Vagina (tissue), 2 donors: ENCODE data around the gene DNAH8.

ENCODE experiments used
- POLR2A ChIP-seq, 2 donors: fragments of 450-650 bp; IDR thresholded peaks; one replicate each; pipeline ENCODE4 v1.6.1; 2017; ENCODE audit warnings: antibody characterized with exemption in 2 of 2, mild to moderate bottlenecking in 2 of 2, moderate library complexity in 2 of 2
- POLR2AphosphoS5 ChIP-seq, 2 donors: sonication (generic); formaldehyde crosslinking; IDR thresholded peaks; one replicate each; pipeline ENCODE4 v1.9.0; 2017; ENCODE audit warnings: antibody characterized with exemption in 2 of 2, mild to moderate bottlenecking in 2 of 2, low read depth in 1 of 2; ENCODE audit not compliant: insufficient read depth in 1 of 2
- TF ChIP-seq, protein P1 (sequence below), 3 experiments: fragments of 450-650 bp in 2 of 3; fragments of 200-600 bp in 1 of 3; sonication (generic) in 1 of 3; IDR thresholded peaks; one replicate each; pipeline ENCODE4 v1.5.1; 2017 to 2019; ENCODE audit warnings: antibody characterized with exemption in 3 of 3, mild to moderate bottlenecking in 2 of 3, moderate library complexity in 2 of 3

DNA sequence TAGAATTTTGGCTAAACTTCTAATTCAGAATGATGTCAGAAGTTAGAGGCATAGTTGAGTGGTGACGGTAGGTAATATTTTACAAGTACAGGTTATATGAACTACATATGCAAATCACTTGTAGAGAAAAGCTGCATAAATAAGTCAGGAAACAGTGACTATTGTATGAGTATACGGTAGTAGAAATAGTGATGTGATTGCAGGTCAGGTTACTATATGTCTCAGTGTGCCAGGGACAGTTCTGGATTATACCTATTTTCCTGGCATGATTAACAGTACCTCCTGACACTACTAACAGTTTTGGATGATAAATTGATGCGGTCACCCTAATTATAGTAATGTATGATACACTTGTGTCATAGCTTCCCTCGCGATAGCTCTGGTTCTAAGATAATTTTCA lies 9.2 kb downstream of the DNAH8 start:
- TF ChIP-seq, protein P1, sequence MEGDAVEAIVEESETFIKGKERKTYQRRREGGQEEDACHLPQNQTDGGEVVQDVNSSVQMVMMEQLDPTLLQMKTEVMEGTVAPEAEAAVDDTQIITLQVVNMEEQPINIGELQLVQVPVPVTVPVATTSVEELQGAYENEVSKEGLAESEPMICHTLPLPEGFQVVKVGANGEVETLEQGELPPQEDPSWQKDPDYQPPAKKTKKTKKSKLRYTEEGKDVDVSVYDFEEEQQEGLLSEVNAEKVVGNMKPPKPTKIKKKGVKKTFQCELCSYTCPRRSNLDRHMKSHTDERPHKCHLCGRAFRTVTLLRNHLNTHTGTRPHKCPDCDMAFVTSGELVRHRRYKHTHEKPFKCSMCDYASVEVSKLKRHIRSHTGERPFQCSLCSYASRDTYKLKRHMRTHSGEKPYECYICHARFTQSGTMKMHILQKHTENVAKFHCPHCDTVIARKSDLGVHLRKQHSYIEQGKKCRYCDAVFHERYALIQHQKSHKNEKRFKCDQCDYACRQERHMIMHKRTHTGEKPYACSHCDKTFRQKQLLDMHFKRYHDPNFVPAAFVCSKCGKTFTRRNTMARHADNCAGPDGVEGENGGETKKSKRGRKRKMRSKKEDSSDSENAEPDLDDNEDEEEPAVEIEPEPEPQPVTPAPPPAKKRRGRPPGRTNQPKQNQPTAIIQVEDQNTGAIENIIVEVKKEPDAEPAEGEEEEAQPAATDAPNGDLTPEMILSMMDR (IDR thresholded peaks at IDR 0.05), result no peak
- no peak for TF ChIP-seq POLR2AphosphoS5 (IDR thresholded peaks at IDR 0.05; ENCODE audit: insufficient read depth in 1 of 2, low read depth in 1 of 2)
- no peak for TF ChIP-seq POLR2A (IDR thresholded peaks at IDR 0.05)
